HG03342 (cell line): ENCODE data around the gene RASSF4.

Source experiments
- ATAC-seq: cut with Tn5 transposase; IDR thresholded peaks from one replicate; pipeline ENCODE4 v1.9.1; 2021; ENCODE audit warnings: mild to moderate bottlenecking, moderate library complexity; ENCODE audit not compliant: unreplicated experiment

The RASSF4 gene

DNA sequence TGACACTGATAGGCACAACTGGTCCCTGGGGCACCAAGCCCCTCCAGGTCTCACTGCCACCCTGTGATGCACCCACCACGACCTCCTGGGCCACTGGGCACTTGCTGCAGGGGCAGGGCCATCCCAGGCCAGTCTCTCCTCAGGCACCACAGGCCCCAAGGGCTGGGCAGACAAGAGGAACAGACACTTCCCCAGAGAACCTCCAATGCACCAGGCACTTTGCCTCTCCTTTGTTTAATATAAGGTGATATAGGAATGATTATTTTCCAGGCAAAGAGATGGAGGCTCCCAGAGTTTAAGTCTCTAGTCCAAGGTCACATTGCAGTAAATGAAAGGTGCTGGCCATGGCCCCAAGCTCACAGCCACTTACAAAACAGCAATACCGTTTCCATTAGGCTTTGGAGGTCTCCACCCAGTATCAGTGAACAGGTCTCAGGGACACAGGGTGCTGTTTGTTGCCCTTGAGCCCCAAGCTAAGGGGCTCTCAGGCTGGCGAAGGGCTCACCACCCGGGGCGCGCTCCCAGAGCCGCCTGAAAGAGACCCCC is 14.6 kb downstream of the RASSF4 start:
- ATAC-seq = no peak

DNA sequence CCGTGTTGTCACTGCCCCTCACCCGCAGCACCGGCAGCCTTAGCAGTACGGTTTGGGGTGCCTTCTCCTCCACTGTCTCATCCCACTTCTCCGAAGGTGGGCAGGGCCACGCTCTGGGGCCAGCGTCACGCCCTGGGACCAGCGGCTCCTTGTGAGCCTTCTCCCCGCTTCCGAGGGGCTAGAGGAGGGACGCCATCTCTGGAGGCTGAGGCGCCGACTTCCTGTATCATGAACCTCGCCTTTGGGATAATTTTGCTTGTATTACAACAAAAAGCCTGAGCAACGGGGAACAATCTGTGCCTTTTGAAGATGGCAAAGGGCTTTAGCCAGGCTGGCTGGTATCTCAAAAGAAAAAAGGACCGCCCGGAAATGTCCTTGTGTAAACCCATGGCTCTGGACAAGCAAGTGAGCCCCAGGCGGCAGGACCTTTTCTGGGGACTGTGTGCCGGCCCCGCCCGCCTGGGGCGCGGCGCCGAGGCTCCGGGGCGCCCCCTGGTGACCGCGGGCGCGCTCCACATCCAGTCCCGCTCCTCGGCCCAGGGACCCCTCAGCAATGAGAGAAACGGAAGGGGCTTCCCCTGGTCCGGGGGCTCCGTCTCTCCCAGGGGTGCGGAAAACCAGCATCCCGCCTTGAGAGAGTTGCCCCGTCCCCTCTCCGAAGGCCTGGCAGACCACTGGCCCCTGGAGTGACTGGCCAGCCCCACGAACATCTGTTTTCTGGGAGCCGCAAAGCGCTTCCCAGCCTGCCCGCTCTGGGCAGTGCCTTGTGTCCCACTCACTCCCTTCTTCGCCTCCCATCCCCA is 15.2 kb downstream of the RASSF4 start:
- ATAC-seq = peak; percentile 75

DNA sequence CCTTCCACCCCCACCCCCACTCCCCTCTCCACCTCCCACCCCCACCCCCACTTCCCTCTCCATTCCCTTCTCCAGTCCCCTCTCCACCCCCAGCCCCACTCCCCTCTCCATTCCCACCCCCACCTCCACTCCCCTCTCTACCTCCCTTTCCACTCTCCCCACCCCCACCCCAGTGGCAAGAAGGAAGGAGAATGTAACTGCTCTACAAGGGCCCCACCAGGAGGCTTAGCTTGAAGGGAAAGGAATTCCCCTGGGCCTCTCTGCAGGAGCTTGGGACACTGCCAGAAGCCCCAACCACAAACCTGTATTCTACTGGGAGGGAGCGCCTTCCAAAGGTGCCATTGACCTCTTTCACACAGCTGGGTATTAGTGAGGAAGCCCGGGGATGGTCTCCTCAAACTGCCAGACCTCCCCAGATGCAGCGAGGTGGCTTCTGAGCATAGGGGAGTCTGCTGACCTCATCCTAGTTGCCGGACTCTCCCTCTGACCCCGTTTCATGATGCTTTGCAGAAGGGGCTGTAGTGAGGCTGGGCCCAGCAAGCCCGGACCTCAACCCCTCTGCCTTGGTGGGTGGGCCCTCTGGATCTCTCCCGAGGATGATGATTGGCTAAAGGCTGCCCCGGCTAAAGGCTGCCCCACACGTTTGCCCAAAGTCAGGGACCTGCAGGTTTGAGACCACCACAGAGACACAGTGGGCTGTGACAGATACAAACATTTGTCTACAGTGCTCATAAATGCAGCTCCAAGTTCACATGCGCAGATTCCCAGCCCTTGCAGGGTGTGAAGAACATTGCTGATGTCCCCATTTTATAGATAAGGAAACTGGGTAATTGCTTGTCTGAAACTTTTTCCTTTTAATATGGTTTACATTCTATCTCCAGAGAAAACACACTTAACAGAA is 16.1 kb downstream of the RASSF4 start:
- no peak for ATAC-seq

DNA sequence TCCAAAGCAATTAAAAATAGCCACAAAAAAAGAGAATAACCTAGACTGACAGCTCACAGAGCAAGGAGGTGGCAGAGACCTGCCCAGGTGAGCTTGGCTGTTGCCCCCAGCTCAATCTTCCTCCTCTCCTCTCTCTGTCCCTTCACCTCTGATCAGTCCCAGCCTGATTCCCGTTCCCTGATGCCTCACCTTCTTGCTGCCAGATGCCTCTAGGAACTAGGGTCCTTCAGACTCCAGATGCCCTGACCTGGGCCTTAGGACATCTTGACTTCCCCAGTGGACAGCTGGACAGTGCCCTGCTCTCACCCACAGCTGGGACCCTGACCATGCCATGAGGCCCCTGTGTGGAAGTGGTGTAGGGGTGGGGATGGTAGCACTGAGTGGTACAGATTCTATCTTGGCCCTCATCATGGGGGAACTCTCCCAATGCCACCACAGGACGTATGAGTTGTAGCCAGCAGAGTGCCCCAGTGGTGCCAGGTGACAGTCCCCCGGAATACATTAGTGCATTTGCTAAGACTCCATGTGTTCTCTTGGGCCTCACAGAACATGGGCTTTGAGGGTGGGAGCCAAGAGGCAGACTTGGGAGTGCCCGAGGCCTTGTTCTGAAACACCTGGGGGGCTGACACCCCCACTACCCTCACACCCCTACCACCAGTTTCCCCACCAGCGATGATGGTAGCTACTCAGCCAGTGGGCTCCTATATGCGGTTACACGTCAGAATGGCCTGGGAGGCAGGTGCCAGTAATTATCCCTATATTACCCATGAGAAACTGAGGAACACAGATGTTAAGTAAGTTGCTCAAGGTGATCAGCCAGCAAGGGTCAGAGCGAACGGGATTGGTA is 17.0 kb downstream of the RASSF4 start:
- ATAC-seq = no peak

DNA sequence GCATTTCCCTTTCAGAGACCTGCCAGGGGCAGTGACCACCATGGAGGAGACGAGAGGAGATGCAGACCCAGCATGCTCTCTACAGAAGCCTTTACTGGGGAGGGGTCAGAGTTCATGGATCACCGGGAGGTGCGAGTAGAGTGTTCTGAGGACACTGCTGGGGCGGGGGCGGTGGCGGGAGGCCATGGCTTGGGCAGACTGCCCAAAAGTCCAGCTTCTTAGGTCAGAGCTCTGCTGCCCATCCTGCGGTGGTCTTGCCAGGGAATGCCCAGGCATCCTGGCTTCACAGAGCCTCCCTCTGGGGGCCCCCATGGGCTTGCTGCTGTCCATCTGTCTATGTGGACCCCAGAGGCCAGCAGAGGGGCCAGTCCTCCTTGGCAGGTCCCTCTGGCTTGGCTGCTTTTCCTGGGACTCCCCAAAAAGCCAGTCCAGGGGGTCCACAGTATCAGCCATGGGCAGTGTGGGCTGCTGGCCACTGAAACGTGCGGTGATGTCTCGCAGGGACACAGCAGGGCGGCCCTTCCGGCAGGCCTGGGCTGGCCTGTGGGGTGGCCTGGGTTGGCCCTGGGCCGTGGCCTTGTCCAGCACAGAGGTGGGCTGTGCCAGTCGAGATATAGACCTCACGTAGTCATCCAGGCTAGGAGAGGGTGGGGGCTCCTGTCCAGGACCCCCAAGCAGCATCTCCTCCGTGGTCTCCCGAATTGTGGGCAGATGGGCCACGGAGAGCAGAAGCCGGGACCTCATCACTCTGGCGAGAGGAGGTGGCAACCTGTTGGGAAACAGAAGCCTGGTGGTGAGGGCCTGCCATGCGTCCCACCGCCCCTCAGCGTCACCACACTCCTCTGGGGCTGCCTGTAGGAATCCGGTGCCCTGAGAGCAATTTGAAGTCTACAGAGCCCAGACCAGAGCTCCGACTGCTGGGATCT is 17.9 kb downstream of the RASSF4 start:
- ATAC-seq = no peak

DNA sequence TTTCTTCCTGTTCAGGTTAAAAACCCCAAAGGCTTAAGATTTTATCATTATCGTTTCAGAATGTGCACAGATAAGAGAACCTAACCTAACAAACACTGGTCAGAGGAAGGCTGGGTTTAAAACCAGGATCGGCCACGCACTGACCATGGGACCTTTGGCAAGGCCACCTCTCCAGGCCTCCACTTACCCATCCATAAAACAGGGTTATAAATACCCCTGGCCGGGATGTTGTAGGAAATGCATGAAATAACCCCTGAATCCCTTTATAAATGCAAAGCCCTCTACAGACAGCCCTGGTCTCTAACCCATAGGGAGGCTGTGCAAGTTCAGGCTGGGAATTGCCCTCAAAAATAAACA is 18.6 kb downstream of the RASSF4 start:
- no peak for ATAC-seq

DNA sequence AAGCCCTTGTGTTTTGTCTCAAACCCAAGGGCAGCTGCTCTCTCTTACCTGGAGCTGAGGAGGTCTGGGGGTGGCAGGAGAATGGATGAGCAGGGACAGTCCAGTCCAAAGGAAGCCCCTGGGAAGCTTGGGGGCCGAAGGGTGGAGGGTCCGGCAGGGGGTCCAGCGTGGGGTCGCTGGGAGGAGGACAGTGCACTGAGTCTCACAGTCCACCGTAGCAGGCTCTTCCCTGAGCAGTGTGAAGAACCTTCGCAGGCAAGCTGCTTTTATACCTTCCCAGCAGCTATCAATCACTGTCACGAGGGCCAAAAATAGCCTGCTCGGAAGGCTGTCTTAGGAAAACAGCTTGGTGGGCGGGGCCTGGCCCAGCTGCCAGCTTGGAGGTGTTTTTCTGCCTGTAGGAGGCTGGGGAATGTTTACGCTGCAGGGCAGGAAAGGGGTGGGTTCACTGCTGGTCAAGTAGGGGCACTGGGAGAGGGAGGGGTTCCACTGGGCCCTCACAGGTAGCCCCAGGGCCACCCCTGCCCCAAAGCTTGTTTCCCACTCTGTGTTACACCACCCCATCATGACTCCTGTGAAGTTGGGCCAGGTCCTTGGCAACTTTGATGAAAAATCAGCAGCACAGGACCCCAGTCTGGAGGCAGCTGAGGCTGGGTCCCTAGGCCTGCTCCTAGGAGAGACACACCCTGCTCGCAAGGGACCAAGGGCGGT is 19.1 kb downstream of the RASSF4 start, which contains the start of gene DEPP1:
DEPP1 (minus strand) TSS at position 240 of the 711 bp plus-strand sequence. CDS start 779 bp downstream, outside the sequence.
- no peak for ATAC-seq

DNA sequence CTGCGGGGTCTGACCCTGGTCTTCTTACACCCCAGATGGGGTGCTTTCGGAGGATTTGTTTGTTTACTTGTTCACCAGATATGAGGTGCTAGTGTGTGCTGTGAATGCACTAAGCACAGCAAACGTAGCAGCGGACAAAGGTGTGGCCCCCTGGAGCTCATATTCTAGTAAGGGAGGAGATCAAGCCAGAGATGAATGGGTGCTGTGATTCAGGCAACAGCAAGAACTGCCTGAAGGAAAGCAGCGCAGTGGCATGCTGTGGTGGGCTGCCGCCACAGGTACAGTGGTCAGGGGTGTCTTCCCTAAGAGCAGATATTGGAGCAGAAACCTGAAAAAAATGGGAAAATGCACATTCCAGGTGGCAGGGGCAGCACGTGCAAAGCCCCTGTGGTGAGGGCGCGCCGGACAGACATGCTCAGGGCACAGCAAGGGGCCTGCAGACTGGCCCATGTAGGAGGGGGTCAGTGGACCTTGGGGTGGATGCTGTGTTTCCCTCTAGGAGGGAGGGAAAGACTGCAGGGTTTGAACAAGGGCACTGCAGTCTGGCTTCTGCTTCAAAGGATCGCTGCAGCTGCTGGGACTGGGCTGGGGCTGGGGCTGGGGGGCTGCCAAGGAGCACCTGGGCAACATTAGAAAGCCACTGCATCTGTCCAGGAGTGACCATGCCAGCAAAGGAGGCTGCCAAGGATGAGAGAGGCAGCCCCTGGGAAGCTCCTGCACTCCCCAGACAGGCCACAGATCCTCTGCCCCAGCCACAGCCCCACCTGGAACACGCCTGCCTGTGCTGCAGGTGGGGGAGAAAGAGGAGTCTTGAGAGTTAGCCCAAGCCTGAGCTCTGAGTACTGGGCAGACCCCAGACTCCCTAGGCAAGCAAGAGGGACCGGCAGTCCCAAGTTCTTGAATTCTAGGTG is 19.9 kb downstream of the RASSF4 start:
- no peak for ATAC-seq

DNA sequence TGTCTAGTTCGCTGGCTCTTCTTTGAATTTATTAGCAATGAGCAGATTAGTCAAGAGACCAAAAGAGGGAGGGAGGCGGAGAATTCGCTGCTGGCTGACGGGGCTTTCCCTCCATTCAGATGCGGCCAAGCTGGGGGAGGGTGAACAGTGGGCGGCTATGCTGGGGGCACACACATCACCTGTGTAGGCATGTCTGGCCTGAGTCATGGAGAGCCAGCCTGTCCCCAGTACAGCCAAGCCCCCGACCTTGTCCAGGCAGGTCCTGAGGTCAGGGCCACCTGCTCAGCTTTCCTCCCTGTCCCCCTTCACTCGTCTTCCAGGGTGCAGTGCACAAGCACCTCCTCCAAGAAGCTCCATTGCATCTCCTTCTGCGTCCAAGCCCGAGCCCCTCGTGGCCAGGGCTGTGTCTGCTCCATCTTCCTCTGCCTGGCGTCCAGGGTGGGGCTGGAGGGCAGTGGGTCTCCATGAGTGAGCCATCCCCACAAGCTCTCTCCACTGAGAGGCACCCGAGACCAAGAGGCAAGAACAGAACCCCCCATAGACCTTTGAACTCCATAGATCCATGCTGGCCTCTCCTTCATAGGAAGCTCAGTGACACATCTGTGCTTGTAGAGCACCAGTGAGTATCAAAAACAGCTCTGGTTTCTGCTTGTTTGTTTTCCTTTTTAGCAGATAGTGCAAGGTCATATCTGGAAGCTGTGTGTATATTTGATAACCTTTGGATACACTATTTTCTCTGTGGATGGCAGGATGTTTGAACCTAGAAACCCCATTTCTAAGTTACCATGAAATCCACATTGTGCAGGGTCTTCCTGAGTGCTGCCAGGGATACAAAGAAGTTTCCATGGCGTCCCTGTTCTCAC is 20.9 kb downstream of the RASSF4 start:
- no peak for ATAC-seq

DNA sequence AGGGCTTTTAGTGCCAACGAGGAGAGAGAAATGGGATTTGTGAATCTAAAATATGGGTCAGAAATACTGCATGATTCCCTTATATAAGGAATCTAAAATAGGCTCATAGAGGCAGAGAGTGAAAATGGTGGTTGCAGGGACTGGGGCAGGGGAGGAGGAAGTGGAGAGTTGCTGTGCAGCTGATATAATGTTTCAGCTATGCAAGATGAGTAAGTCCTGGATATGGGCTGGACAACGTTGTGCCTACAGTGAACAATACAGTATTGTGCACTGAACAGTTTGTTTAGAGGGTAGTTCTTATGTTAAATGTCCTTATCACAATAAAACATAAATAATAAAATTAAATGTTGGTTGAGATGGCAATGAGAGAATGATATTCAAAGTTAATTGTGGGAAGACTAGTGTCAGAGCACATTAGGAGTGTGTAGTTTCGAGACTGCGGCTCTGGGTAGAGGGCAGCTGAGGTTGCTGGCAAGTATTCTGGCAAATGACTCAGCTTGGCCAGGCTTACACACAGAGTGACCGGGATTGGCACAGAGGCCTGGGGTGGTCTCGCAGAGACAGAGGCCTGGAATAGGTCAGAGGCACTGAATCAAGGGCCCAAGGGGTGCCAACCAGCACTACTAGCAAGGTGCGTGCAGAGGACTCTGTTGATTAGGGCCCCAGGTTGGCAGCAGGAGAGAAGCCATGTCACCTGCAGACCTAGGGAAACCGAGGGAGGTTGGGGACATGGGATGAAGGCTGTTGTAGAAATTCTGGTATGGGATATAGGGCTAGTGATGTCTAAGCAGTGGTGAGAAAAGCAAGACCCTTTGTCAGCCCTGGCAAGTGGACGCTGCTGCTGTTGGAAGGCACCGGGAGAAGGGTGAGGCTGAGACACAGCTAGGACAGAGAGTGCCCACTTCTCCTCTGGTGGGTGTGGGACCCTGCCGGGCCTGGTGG is 21.8 kb downstream of the RASSF4 start:
- peak; percentile 52 for ATAC-seq

DNA sequence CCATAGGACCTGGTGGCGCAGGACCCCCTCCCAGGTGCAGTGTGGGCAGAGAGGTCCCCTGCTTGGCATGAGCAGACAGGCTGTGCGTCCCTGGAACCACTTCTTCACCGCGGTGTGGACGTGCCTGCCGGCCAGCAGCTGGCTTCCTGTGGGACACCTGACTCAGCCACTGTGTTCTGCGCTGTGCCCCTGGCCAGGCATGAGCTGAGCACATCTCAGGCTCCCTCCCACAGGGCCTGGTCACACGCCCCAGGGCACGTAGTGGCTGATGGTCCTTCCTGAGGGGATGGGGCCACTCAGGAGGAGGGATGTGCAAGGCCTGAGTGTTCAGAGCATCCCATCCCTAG is 22.5 kb downstream of the RASSF4 start:
- ATAC-seq = no peak

DNA sequence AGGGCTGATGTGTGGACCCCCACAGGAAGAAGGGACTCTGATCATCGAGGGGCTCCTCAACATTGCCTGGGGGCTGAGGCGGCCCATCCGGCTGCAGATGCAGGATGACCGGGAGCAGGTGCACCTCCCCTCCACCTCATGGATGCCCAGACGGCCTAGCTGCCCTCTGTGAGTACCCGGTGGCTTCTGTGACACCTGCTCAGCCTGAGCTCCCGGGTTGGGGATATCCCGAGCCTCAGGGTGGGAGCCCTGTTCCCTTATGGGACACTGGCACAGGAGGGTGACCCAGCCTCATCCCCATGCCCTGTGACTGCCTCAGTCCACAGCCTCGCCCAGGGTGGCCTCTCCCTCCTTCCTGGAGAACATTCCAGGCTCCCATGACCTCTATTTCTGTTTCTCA is 22.9 kb downstream of the RASSF4 start:
- ATAC-seq = no peak

DNA sequence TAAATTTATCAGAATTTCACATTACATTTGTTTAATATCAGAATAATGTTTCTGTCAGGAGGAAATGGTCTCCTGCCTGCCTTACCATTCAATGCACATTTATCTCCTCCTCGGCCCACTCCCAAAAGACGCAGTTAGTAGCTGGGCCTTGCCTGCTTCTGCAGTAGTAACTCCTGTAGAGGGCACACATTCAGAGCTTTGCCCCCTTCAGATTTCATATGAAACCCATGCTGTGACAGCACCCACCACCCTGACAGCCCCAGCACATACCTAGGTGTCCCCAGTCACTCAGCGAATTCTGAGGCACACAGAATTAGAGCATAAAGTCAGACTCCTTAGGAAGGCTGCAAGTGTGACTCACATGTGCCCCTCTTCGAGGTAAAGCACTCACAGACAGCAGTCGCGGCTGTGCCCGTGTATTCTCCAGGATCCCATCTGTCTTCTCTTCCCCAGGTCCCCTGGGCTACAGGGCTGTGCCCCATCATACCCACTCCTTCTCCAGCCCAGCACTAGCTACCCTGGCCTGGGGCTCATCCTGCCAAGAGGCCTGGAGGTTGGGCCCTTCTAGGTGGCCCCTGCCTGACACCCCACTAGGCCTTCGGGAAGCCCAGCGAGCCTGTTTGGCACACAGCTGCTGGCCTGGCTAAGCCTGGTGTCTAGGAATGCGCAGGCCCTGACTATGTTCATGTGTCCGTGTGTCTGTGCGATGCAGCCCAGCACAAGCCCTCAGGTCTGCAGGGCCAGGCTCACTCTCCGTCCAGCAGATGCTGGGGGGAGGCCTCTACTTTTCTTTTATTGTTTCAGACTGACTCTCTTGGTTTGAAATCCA is 23.7 kb downstream of the RASSF4 start:
- no peak for ATAC-seq

DNA sequence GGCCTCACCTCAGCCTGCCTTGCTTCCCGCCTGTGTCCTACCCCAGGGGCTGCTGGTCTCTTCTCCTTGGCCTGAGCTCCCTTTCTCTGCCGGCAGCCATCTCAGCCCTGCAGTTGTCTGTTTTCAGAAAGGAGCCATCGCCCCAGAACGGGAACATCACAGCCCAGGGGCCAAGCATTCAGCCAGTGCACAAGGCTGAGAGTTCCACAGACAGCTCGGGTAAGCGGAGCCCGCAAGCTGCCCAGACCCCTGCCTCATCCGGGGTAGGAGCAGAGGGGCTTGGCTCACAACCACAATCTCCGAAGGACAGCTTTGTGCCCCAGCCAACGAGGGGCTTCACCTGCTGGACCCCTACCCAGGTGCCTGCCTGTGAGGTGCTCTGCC is 24.3 kb downstream of the RASSF4 start:
- ATAC-seq = no peak

DNA sequence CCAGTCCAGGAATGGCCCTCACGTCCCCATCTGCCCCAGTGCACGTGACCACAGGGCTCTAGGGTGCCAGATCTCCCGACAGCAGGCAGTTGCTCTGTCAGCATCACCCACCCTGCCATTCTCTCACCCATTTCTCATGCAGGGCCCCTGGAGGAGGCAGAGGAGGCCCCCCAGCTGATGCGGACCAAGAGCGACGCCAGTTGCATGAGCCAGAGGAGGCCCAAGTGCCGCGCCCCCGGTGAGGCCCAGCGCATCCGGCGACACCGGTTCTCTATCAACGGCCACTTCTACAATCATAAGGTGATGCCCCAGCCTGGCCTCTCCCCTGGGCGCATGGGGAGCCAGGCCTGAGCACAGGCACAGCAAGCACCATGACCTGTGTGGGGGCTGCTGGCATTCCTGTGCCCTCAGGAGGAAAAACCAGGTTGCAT is 25.1 kb downstream of the RASSF4 start:
- no peak for ATAC-seq
